Endothelial cell of umbilical vein (primary cell): Measurements from ENCODE around the gene SCLY. TPM values are rescaled to one million over a fixed set of nuclear protein-coding genes. Genes with fewer than 3 reads are reported as not detected.

Experiments
- BruUV-seq: library from RNA; stranded (reverse); fragments of 400-500 nt; replicated peaks from 2 replicates; lab custom pipeline; 2021; lab: Mats Ljungman, UMichigan
- CTCF ChIA-PET: fragments of 300-600, 350-600 bp; sonication (Branson Sonifier 250); formaldehyde crosslinking; loops from one replicate; lab custom pipeline; 2021; ENCODE audit warnings: antibody characterized with exemption, inconsistent platforms; lab: Charles Lee
- POLR2A ChIA-PET: fragments of 300-600, 350-600 bp; sonication (Branson Sonifier 250); formaldehyde crosslinking; loops from one replicate; lab custom pipeline; 2021; ENCODE audit warnings: antibody characterized with exemption, inconsistent platforms; lab: Charles Lee
- DNase-seq: peaks from one replicate; pipeline ENCODE4 v3.0.0-alpha.2; 2011; ENCODE audit warnings: low read depth, low spot score
- FAIRE-seq: peaks from 2 replicates; lab custom pipeline; 2011; peaks lifted over from hg19 to GRCh38; lab: Jason Lieb, UNC
- H2AFZ ChIP-seq: 2 replicates; pipeline ENCODE4 v1.6.0; 2012; ENCODE audit warnings: low read depth, low read length, control low read depth, inconsistent platforms
- H3K27ac ChIP-seq: 2 replicates; pipeline ENCODE4 v1.5.1; 2011; ENCODE audit warnings: low read depth, mild to moderate bottlenecking, control low read depth, low read length, moderate library complexity; ENCODE audit not compliant: insufficient read depth
- H3K27me3 ChIP-seq, 2 experiments: 2 replicates each; pipeline versions ENCODE4 v1.6.0 to v1.6.1; 2011; ENCODE audit warnings: low read length in 2 of 2, mixed read lengths in 1 of 2; ENCODE audit not compliant: control insufficient read depth in 2 of 2, insufficient read depth in 2 of 2
- H3K36me3 ChIP-seq, 2 experiments: 2 replicates in 1 of 2; 3 replicates in 1 of 2; pipeline ENCODE4 v1.5.1; 2011; ENCODE audit warnings: low read length in 2 of 2, mild to moderate bottlenecking in 1 of 2, moderate library complexity in 1 of 2; ENCODE audit not compliant: control insufficient read depth in 2 of 2, insufficient read depth in 2 of 2; ENCODE audit errors: extremely low read depth in 1 of 2
- H3K4me1 ChIP-seq: 3 replicates; pipeline ENCODE4 v1.5.1; 2011; ENCODE audit warnings: mild to moderate bottlenecking, low read length; ENCODE audit not compliant: control insufficient read depth, insufficient read depth; ENCODE audit errors: extremely low read depth
- H3K4me2 ChIP-seq: 2 replicates; pipeline ENCODE4 v1.6.1; 2011; ENCODE audit warnings: low read length, control low read depth, mixed read lengths; ENCODE audit not compliant: insufficient read depth
- H3K4me3 ChIP-seq, 3 experiments: fragments of 200-600 bp in 1 of 3; sonication (generic), shearing (Covaris generic) in 1 of 3; replicated peaks in 1 of 3; 2 replicates each; pipeline ENCODE4 v1.5.1; 2011 to 2016; ENCODE audit warnings: control low read depth in 3 of 3, low read length in 3 of 3, mild to moderate bottlenecking in 2 of 3, inconsistent platforms in 1 of 3, low read depth in 1 of 3, moderate library complexity in 1 of 3; ENCODE audit not compliant: insufficient read depth in 1 of 3
- H3K79me2 ChIP-seq: 2 replicates; pipeline ENCODE4 v1.6.0; 2012; ENCODE audit warnings: low read length, inconsistent platforms; ENCODE audit not compliant: control insufficient read depth, insufficient read depth
- H3K9ac ChIP-seq: replicated peaks from 2 replicates; pipeline ENCODE3; 2011; ENCODE audit warnings: low read length, control low read depth; ENCODE audit not compliant: insufficient read depth; ENCODE audit errors: extremely low read depth
- H3K9me1 ChIP-seq: replicated peaks from 3 replicates; pipeline ENCODE4 v1.6.0; 2011; ENCODE audit warnings: mild to moderate bottlenecking, low read length; ENCODE audit not compliant: control insufficient read depth, insufficient read depth; ENCODE audit errors: extremely low read depth
- H3K9me3 ChIP-seq: replicated peaks from 2 replicates; pipeline ENCODE4 v1.5.1; 2012; ENCODE audit warnings: low read length, inconsistent platforms; ENCODE audit not compliant: control insufficient read depth, insufficient read depth
- H4K20me1 ChIP-seq: replicated peaks from 2 replicates; pipeline ENCODE3; 2011; ENCODE audit warnings: mild to moderate bottlenecking, low read length; ENCODE audit not compliant: control insufficient read depth, insufficient read depth; ENCODE audit errors: extremely low read depth
- CTCF ChIP-seq, 2 donors: IDR thresholded peaks; 1 replicate in 1 of 2; 2 replicates in 1 of 2; pipeline ENCODE4 v1.5.1; 2011; ENCODE audit warnings: low read length in 2 of 2, mild to moderate bottlenecking in 2 of 2, moderate library complexity in 2 of 2, control low read depth in 1 of 2, inconsistent platforms in 1 of 2, low read depth in 1 of 2; ENCODE audit not compliant: insufficient read depth in 1 of 2; ENCODE audit errors: extremely low read depth in 1 of 2
- EZH2 ChIP-seq: IDR thresholded peaks from 2 replicates; pipeline ENCODE4 v1.6.1; 2012; ENCODE audit warnings: borderline replicate concordance, low read depth, mild to moderate bottlenecking, moderate library complexity, low read length, inconsistent platforms; ENCODE audit not compliant: severe bottlenecking
- FOS ChIP-seq: IDR thresholded peaks from 2 replicates; pipeline ENCODE4 v1.6.1; 2011; ENCODE audit warnings: mild to moderate bottlenecking, low read length, moderate library complexity, borderline replicate concordance; ENCODE audit not compliant: insufficient read depth
- GATA2 ChIP-seq: IDR thresholded peaks from 2 replicates; pipeline ENCODE4 v1.7.0; 2011; ENCODE audit warnings: low read depth, mild to moderate bottlenecking, moderate library complexity, mixed read lengths, low read length; ENCODE audit not compliant: insufficient read length, insufficient read depth
- JUN ChIP-seq: IDR thresholded peaks from 2 replicates; pipeline ENCODE4 v1.6.1; 2011; ENCODE audit warnings: borderline replicate concordance, low read depth; ENCODE audit not compliant: insufficient read length, insufficient read depth
- MAX ChIP-seq: IDR thresholded peaks from 2 replicates; pipeline ENCODE4 v1.6.1; 2011; ENCODE audit not compliant: insufficient read depth, insufficient read length
- MYC ChIP-seq: IDR thresholded peaks from one replicate; pipeline ENCODE4 v1.6.1; 2011; ENCODE audit warnings: mild to moderate bottlenecking, low read depth, low read length
- POLR2A ChIP-seq: IDR thresholded peaks from 2 replicates; pipeline ENCODE4 v1.6.1; 2012; ENCODE audit warnings: low read depth, mild to moderate bottlenecking, control low read depth, low read length
- POLR2AphosphoS5 ChIP-seq: IDR thresholded peaks from 2 replicates; pipeline ENCODE4 v1.6.1; 2012; ENCODE audit warnings: low read depth, mild to moderate bottlenecking, control low read depth, low read length, moderate library complexity; ENCODE audit not compliant: insufficient read depth
- dilution Hi-C: fragments of 300-500 bp; cut with MboI; formaldehyde crosslinking; loops from one replicate; pipeline ENCODE4 v1.15.0; 2019; ENCODE audit warnings: low sequenced_read_pairs; ENCODE audit not compliant: extremely low pct_ligation_motif_present
- intact Hi-C: fragments of 100-400 bp; cut with micrococcal nuclease; formaldehyde crosslinking; loops from one replicate; pipeline ENCODE4 v1.10.0; 2022
- polyA plus RNA-seq, 4 experiments: library from polyadenylated mRNA; depleted of rRNA in 3 of 4; stranded (reverse) in 3 of 4; unstranded in 1 of 4; fragments of >200 nt; gene quantifications; 2 replicates each; pipeline versions ENCODE4 v1.2.1 to v1.2.3, GENCODE V29; 2011 to 2012; ENCODE audit warnings: missing spikeins in 1 of 4
- total RNA-seq: library from RNA; stranded (reverse); gene quantifications from 2 replicates; pipeline ENCODE4 v1.2.3, GENCODE V29; 2021

Gene SCLY
- total and polyA plus RNA-seq, 2 donors (not counting 3 experiments of a cell fraction or from before 2014, with no cell fraction given): 22.6 to 32.7 TPM

GRCh38 chr2:238053191-238053776, 7.5 kb upstream of the SCLY start:
- Histone ChIP-seq H2AFZ (no peak overlapping the region), H3K4me2 (no peak overlapping the region), H3K4me1 (no peaks in the 10 kb centered on the region), H4K20me1 (no peaks in the 10 kb centered on the region), H3K79me2 (no peaks in the 10 kb centered on the region), H3K36me3 (no peaks in the 10 kb centered on the region), H3K4me3 (no peak overlapping the region), H3K9me1 (no peaks in the 10 kb centered on the region), H3K27me3 (no peaks in the 10 kb centered on the region), H3K27ac (no peak overlapping the region), H3K9me3 (no peaks in the 10 kb centered on the region), H3K9ac (no peak overlapping the region)
- no TSS peak for BruUV-seq
- FAIRE-seq (no peak), DNase-seq (no peak)
- dilution Hi-C loops (no loop called here), intact Hi-C loops (no loop called here)
- ChIA-PET POLR2A (no interaction called here), CTCF (interaction anchor here (1.0 kb wide), 1 partner anchor 195 kb away, joined by 4 read pairs; no protein-coding TSS in a partner anchor)
- TF ChIP-seq MYC (no peak), GATA2 (no peak), POLR2AphosphoS5 (no peak), EZH2 (no peak), MAX (no peak), POLR2A (no peak), FOS (no peak), CTCF (IDR thresholded peaks at IDR 0.05; ENCODE audit: extremely low read depth in 1 of 2, insufficient read depth in 1 of 2, low read depth in 1 of 2, low read length in 2 of 2) (no peak), JUN (no peak)
